Activated T-helper 17 cell treated with anti-CD3 and anti-CD28 coated beads, Interleukin-2, amount 50 U/mL, for 72 hours (primary cell): ENCODE data around the gene NPEPL1. TPM values are rescaled to one million over a fixed set of nuclear protein-coding genes. Genes with fewer than 3 reads are reported as not detected.

Experiments used
- ATAC-seq: fragments of 150-1000 bp; cut with Tn5 transposase; replicated peaks from 2 replicates; pipeline ENCODE4 v1.10.0; 2021; ENCODE audit warnings: mild to moderate bottlenecking, moderate library complexity
- H3K27ac Mint-ChIP-seq: one replicate; pipeline ENCODE4 v1.8.0; 2022; ENCODE audit warnings: mixed read lengths
- H3K27me3 Mint-ChIP-seq: one replicate; pipeline ENCODE4 v1.8.0; 2022; ENCODE audit warnings: mixed read lengths
- H3K36me3 Mint-ChIP-seq: one replicate; pipeline ENCODE4 v1.8.0; 2022; ENCODE audit warnings: low read depth, mild to moderate bottlenecking, mixed read lengths
- H3K4me1 Mint-ChIP-seq: one replicate; pipeline ENCODE4 v1.8.0; 2022; ENCODE audit warnings: mixed read lengths
- H3K4me3 Mint-ChIP-seq: one replicate; pipeline ENCODE4 v1.8.0; 2022; ENCODE audit warnings: mild to moderate bottlenecking, mixed read lengths
- H3K9me3 Mint-ChIP-seq: one replicate; pipeline ENCODE4 v1.8.0; 2022; ENCODE audit warnings: mixed read lengths
- total RNA-seq, 2 donors: library from RNA; stranded (reverse); gene quantifications; one replicate each; pipeline ENCODE4 v1.2.3, GENCODE V29; 2022

Gene NPEPL1
- total RNA-seq, 2 donors from 2014 or later, result 19.1 to 23.0 TPM

GRCh38 chr20:58682656-58683531 lies 9.7 kb upstream of the NPEPL1 start:
- Mint-ChIP-seq H3K9me3 (no peaks in the 10 kb centered on the region), H3K4me3 (no peak overlapping the region), H3K27me3 (no peaks in the 10 kb centered on the region), H3K36me3 (peaks cover 56% of the 10 kb centered on the region), H3K4me1 (peaks cover 5% of the 10 kb centered on the region), H3K27ac (no peak overlapping the region)
- ATAC-seq, result no peak

- no peak for ATAC-seq
These were observed 8.3 kb upstream of the NPEPL1 start for GRCh38 chr20:58684291-58684690.

GRCh38 chr20:58685988-58686387 lies 6.6 kb upstream of the NPEPL1 start:
- Mint-ChIP-seq H3K4me1 (peaks cover 5% of the 10 kb centered on the region), H3K27ac (peak overlapping the region; percentile 2), H3K27me3 (no peaks in the 10 kb centered on the region), H3K4me3 (no peak overlapping the region), H3K9me3 (no peaks in the 10 kb centered on the region), H3K36me3 (peaks cover 27% of the 10 kb centered on the region)
- ATAC-seq, result no peak

More at GRCh38 chr20:58684291-58684690, 8.3 kb upstream of the NPEPL1 start:
- Mint-ChIP-seq H3K36me3 (peaks cover 43% of the 10 kb centered on the region), H3K27me3 (no peaks in the 10 kb centered on the region), H3K4me3 (no peak overlapping the region), H3K27ac (no peak overlapping the region), H3K9me3 (no peaks in the 10 kb centered on the region), H3K4me1 (no peaks in the 10 kb centered on the region)

GRCh38 chr20:58688414-58688813 lies 4.2 kb upstream of the NPEPL1 start:
- H3K4me1 Mint-ChIP-seq, result peaks cover 6% of the 10 kb centered on the region
- no peaks in the 10 kb centered on the region for H3K27me3 Mint-ChIP-seq
- H3K9me3 Mint-ChIP-seq, result no peaks in the 10 kb centered on the region
- no peak for ATAC-seq
- H3K27ac Mint-ChIP-seq, result no peak overlapping the region
- peaks cover 14% of the 10 kb centered on the region for H3K36me3 Mint-ChIP-seq
- H3K4me3 Mint-ChIP-seq, result no peak overlapping the region

GRCh38 chr20:58688840-58689239 lies 3.8 kb upstream of the NPEPL1 start:
- no peak overlapping the region for H3K4me3 Mint-ChIP-seq
- ATAC-seq, result no peak
- no peaks in the 10 kb centered on the region for H3K27me3 Mint-ChIP-seq
- H3K9me3 Mint-ChIP-seq, result no peaks in the 10 kb centered on the region
- peaks cover 14% of the 10 kb centered on the region for H3K36me3 Mint-ChIP-seq
- H3K4me1 Mint-ChIP-seq, result peaks cover 6% of the 10 kb centered on the region
- peak overlapping the region; percentile 15 for H3K27ac Mint-ChIP-seq

- H3K9me3 Mint-ChIP-seq, result no peaks in the 10 kb centered on the region
- peak overlapping the region; percentile 95 for H3K27ac Mint-ChIP-seq
- H3K4me3 Mint-ChIP-seq, result peak overlapping the region; percentile 38
- peaks cover under 1% of the 10 kb centered on the region for H3K36me3 Mint-ChIP-seq
- no peaks in the 10 kb centered on the region for H3K27me3 Mint-ChIP-seq
- ATAC-seq, result no peak
- H3K4me1 Mint-ChIP-seq, result peaks cover 6% of the 10 kb centered on the region
These were observed 2.0 kb upstream of the NPEPL1 start for GRCh38 chr20:58690396-58691135.

GRCh38 chr20:58691773-58692578 lies 624 bp upstream of the NPEPL1 start:
- H3K27ac Mint-ChIP-seq, result peak overlapping the region; percentile 84
- ATAC-seq, result peak; percentile 0
- H3K36me3 Mint-ChIP-seq, result no peaks in the 10 kb centered on the region
- H3K9me3 Mint-ChIP-seq, result no peaks in the 10 kb centered on the region
- H3K4me3 Mint-ChIP-seq, result peak overlapping the region; percentile 47
- H3K27me3 Mint-ChIP-seq, result no peaks in the 10 kb centered on the region
- H3K4me1 Mint-ChIP-seq, result peaks cover 6% of the 10 kb centered on the region

- Mint-ChIP-seq H3K36me3 (peaks cover 11% of the 10 kb centered on the region), H3K4me3 (peak overlapping the region; percentile 72), H3K4me1 (peaks cover 9% of the 10 kb centered on the region), H3K27ac (peak overlapping the region; percentile 75), H3K27me3 (no peaks in the 10 kb centered on the region), H3K9me3 (no peaks in the 10 kb centered on the region)
- ATAC-seq, result no peak
These were observed 816 bp downstream of the NPEPL1 start for GRCh38 chr20:58693226-58694006.

GRCh38 chr20:58694241-58695083 lies 1.9 kb downstream of the NPEPL1 start:
- peak overlapping the region; percentile 72 for H3K4me3 Mint-ChIP-seq
- H3K36me3 Mint-ChIP-seq, result peaks cover 14% of the 10 kb centered on the region
- no peaks in the 10 kb centered on the region for H3K9me3 Mint-ChIP-seq
- peaks cover 9% of the 10 kb centered on the region for H3K4me1 Mint-ChIP-seq
- no peaks in the 10 kb centered on the region for H3K27me3 Mint-ChIP-seq
- no peak for ATAC-seq
- H3K27ac Mint-ChIP-seq, result no peak overlapping the region

GRCh38 chr20:58695084-58695722 lies 2.6 kb downstream of the NPEPL1 start:
- peaks cover 18% of the 10 kb centered on the region for H3K36me3 Mint-ChIP-seq
- H3K9me3 Mint-ChIP-seq, result no peaks in the 10 kb centered on the region
- H3K27ac Mint-ChIP-seq, result no peak overlapping the region
- no peaks in the 10 kb centered on the region for H3K27me3 Mint-ChIP-seq
- no peak overlapping the region for H3K4me3 Mint-ChIP-seq
- no peak for ATAC-seq
- peaks cover 9% of the 10 kb centered on the region for H3K4me1 Mint-ChIP-seq

GRCh38 chr20:58695895-58696375 lies 3.3 kb downstream of the NPEPL1 start:
- no peak overlapping the region for H3K4me3 Mint-ChIP-seq
- no peak for ATAC-seq
- peaks cover 5% of the 10 kb centered on the region for H3K4me1 Mint-ChIP-seq
- H3K9me3 Mint-ChIP-seq, result no peaks in the 10 kb centered on the region
- H3K36me3 Mint-ChIP-seq, result peaks cover 25% of the 10 kb centered on the region
- H3K27ac Mint-ChIP-seq, result no peak overlapping the region
- H3K27me3 Mint-ChIP-seq, result no peaks in the 10 kb centered on the region

GRCh38 chr20:58696411-58696961 lies 3.9 kb downstream of the NPEPL1 start:
- no peak for ATAC-seq
- Mint-ChIP-seq H3K4me3 (no peak overlapping the region), H3K36me3 (peaks cover 25% of the 10 kb centered on the region), H3K4me1 (peaks cover 3% of the 10 kb centered on the region), H3K27ac (no peak overlapping the region), H3K9me3 (no peaks in the 10 kb centered on the region), H3K27me3 (no peaks in the 10 kb centered on the region)
